ENCODE measurements around the gene PTDSS2.

Gene PTDSS2

GRCh38 chr11:442611-443081 is 7.4 kb upstream of the PTDSS2 start:
- Histone ChIP-seq H3K36me3 (ENCODE audit: low read depth) (no peaks in the 10 kb centered on the region), H3K4me1 (ENCODE audit: insufficient read depth, poor library complexity, severe bottlenecking) (peaks cover 4% of the 10 kb centered on the region), H3K27ac (ENCODE audit: poor library complexity, severe bottlenecking) (no peak overlapping the region), H3K27me3 (ENCODE audit: insufficient read depth, poor library complexity, severe bottlenecking) (no peaks in the 10 kb centered on the region), H3K4me3 (ENCODE audit: severe bottlenecking) (no peak overlapping the region), H3K9me3 (ENCODE audit: severe bottlenecking) (no peaks in the 10 kb centered on the region)
- TF ChIP-seq, protein P1, sequence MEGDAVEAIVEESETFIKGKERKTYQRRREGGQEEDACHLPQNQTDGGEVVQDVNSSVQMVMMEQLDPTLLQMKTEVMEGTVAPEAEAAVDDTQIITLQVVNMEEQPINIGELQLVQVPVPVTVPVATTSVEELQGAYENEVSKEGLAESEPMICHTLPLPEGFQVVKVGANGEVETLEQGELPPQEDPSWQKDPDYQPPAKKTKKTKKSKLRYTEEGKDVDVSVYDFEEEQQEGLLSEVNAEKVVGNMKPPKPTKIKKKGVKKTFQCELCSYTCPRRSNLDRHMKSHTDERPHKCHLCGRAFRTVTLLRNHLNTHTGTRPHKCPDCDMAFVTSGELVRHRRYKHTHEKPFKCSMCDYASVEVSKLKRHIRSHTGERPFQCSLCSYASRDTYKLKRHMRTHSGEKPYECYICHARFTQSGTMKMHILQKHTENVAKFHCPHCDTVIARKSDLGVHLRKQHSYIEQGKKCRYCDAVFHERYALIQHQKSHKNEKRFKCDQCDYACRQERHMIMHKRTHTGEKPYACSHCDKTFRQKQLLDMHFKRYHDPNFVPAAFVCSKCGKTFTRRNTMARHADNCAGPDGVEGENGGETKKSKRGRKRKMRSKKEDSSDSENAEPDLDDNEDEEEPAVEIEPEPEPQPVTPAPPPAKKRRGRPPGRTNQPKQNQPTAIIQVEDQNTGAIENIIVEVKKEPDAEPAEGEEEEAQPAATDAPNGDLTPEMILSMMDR (IDR thresholded peaks at IDR 0.05; ENCODE audit: poor library complexity, severe bottlenecking) = no peak
- DNase-seq (ENCODE audit: low spot score) (no peak), ATAC-seq (ENCODE audit: low read depth) (no peak)

DNA sequence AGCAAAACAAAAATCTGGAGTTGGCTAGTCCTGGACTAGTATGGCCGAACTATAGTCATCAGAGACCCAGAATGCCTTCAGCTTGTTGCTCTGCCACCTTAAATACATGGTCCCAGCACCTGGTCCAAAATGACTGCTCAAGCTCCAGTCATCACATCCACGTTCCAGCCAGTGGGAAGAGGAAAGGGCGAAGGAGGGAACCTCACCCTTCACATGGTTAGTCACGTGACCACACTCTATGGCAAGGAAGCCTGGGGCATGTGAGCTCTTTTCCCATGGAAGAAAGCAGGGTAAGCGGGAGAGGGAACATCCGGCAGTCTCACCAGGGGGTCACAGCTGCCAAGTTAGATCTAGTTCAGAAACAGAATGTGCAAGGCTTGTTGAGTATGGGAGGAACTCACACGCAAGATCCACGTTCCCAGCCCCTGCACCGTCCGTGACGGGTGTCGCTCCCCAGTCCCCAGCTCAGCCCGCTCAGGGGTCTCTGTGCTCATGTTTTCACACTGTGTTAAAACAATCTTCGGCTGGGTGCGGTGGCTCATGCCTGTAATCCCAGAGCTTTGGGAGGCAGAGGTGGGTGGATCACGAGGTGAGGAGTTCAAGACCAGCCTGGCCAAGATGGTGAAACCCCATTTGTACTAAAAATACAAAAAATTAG is 6.4 kb upstream of the PTDSS2 start:
- no peaks in the 10 kb centered on the region for H3K36me3 ChIP-seq (ENCODE audit: low read depth)
- TF ChIP-seq, protein P1 (IDR thresholded peaks at IDR 0.05; ENCODE audit: poor library complexity, severe bottlenecking) = no peak
- DNase-seq (ENCODE audit: low spot score) (no peak), ATAC-seq (ENCODE audit: low read depth) (no peak)
- H3K27me3 ChIP-seq (ENCODE audit: insufficient read depth, poor library complexity, severe bottlenecking) = no peaks in the 10 kb centered on the region
- H3K9me3 ChIP-seq (ENCODE audit: severe bottlenecking) = no peaks in the 10 kb centered on the region
- no peak overlapping the region for H3K27ac ChIP-seq (ENCODE audit: poor library complexity, severe bottlenecking)
- H3K4me1 ChIP-seq (ENCODE audit: insufficient read depth, poor library complexity, severe bottlenecking) = peaks cover 5% of the 10 kb centered on the region
- no peak overlapping the region for H3K4me3 ChIP-seq (ENCODE audit: severe bottlenecking)

GRCh38 chr11:444396-445144 is 5.5 kb upstream of the PTDSS2 start:
- ATAC-seq (ENCODE audit: low read depth) (no peak), DNase-seq (ENCODE audit: low spot score) (no peak)
- no peak overlapping the region for H3K4me3 ChIP-seq (ENCODE audit: severe bottlenecking)
- TF ChIP-seq, protein P1 (IDR thresholded peaks at IDR 0.05; ENCODE audit: poor library complexity, severe bottlenecking) = no peak
- no peaks in the 10 kb centered on the region for H3K36me3 ChIP-seq (ENCODE audit: low read depth)
- H3K27ac ChIP-seq (ENCODE audit: poor library complexity, severe bottlenecking) = no peak overlapping the region
- H3K27me3 ChIP-seq (ENCODE audit: insufficient read depth, poor library complexity, severe bottlenecking) = no peaks in the 10 kb centered on the region
- H3K4me1 ChIP-seq (ENCODE audit: insufficient read depth, poor library complexity, severe bottlenecking) = peaks cover 5% of the 10 kb centered on the region
- no peaks in the 10 kb centered on the region for H3K9me3 ChIP-seq (ENCODE audit: severe bottlenecking)

GRCh38 chr11:445765-446588 is 4.1 kb upstream of the PTDSS2 start:
- no peak overlapping the region for H3K27ac ChIP-seq (ENCODE audit: poor library complexity, severe bottlenecking)
- H3K36me3 ChIP-seq (ENCODE audit: low read depth) = no peaks in the 10 kb centered on the region
- no peak overlapping the region for H3K4me3 ChIP-seq (ENCODE audit: severe bottlenecking)
- no peaks in the 10 kb centered on the region for H3K27me3 ChIP-seq (ENCODE audit: insufficient read depth, poor library complexity, severe bottlenecking)
- no peak for ATAC-seq (ENCODE audit: low read depth)
- no peaks in the 10 kb centered on the region for H3K9me3 ChIP-seq (ENCODE audit: severe bottlenecking)
- TF ChIP-seq, protein P1 (IDR thresholded peaks at IDR 0.05; ENCODE audit: poor library complexity, severe bottlenecking) = no peak
- H3K4me1 ChIP-seq (ENCODE audit: insufficient read depth, poor library complexity, severe bottlenecking) = peaks cover 5% of the 10 kb centered on the region
- DNase-seq (ENCODE audit: low spot score) = no peak
